Spleen (tissue), 11 donors: ENCODE results near the gene ZNF236. TPM values are rescaled to one million over a fixed set of nuclear protein-coding genes. Genes with fewer than 3 reads are reported as not detected.

Experiments used
- DNase-seq: peaks from one replicate; pipeline ENCODE4 v3.0.0-alpha.2; 2020
- H3K27ac ChIP-seq, 8 donors: fragments of 200-600 bp; sonication (generic) in 7 of 8; 1 replicate in 4 of 8; 2 replicates in 4 of 8; pipeline versions ENCODE4 v1.5.0 to v1.8.0; 2016 to 2021; ENCODE audit warnings: inconsistent platforms in 4 of 8, mild to moderate bottlenecking in 4 of 8, moderate library complexity in 1 of 8
- H3K27me3 ChIP-seq, 7 donors: fragments of 200-600 bp; sonication (generic) in 6 of 7; replicated peaks in 1 of 7; 1 replicate in 4 of 7; 2 replicates in 3 of 7; pipeline versions ENCODE4 v1.5.0 to v1.8.0; 2016 to 2021; ENCODE audit warnings: inconsistent platforms in 3 of 7, mild to moderate bottlenecking in 1 of 7
- H3K36me3 ChIP-seq, 6 donors: fragments of 200-600 bp; sonication (generic) in 5 of 6; 1 replicate in 4 of 6; 2 replicates in 2 of 6; pipeline versions ENCODE4 v1.5.0 to v1.8.0; 2016 to 2021; ENCODE audit warnings: inconsistent platforms in 2 of 6
- H3K4me1 ChIP-seq, 6 donors: fragments of 200-600 bp; sonication (generic) in 5 of 6; 1 replicate in 3 of 6; 2 replicates in 3 of 6; pipeline versions ENCODE4 v1.5.0 to v1.8.0; 2016 to 2021; ENCODE audit warnings: inconsistent platforms in 3 of 6
- H3K4me3 ChIP-seq, 8 donors: fragments of 200-600 bp; sonication (generic) in 7 of 8; 1 replicate in 4 of 8; 2 replicates in 4 of 8; pipeline versions ENCODE4 v1.5.0 to v1.8.0; 2016 to 2021; ENCODE audit warnings: inconsistent platforms in 4 of 8, mild to moderate bottlenecking in 4 of 8, moderate library complexity in 2 of 8
- H3K9me3 ChIP-seq, 8 donors: fragments of 200-600 bp; sonication (generic) in 7 of 8; 1 replicate in 4 of 8; 2 replicates in 4 of 8; pipeline versions ENCODE4 v1.5.0 to v1.8.0; 2016 to 2021; ENCODE audit warnings: inconsistent platforms in 4 of 8
- CTCF ChIP-seq, 11 experiments: fragments of 200-600 bp in 7 of 11; fragments of 450-650 bp in 4 of 11; sonication (generic) in 4 of 11; IDR thresholded peaks in 8 of 11; conservative IDR thresholded peaks in 3 of 11; 1 replicate in 7 of 11; 2 replicates in 4 of 11; pipeline versions ENCODE4 v1.4.0 to v1.8.0; 2016 to 2021; ENCODE audit warnings: antibody characterized with exemption in 11 of 11, inconsistent platforms in 4 of 11, mild to moderate bottlenecking in 1 of 11
- POLR2A ChIP-seq, 3 donors: fragments of 450-650 bp; IDR thresholded peaks; one replicate each; pipeline ENCODE4 v1.5.1; 2017; ENCODE audit warnings: antibody characterized with exemption in 3 of 3, mild to moderate bottlenecking in 1 of 3
- POLR2AphosphoS5 ChIP-seq, 3 donors: sonication (generic); formaldehyde crosslinking; IDR thresholded peaks; one replicate each; pipeline ENCODE4 v1.5.1; 2017; ENCODE audit warnings: antibody characterized with exemption in 3 of 3
- WGBS, 5 donors: extraction: QIAGEN DNeasy Blood & Tissue Kit in 3 of 5; methylation state at CpG; one replicate each; pipeline versions ENCODE4 v1.1.5 to v1.1.7; 2013 to 2018; 5-methylcytosine and 5-hydroxymethylcytosine counted together
- intact Hi-C: fragments of 100-400 bp; cut with DNase I; formaldehyde crosslinking; loops from one replicate; pipeline ENCODE4 v1.15.0; 2023; ENCODE audit warnings: low total_unique reads
- polyA plus RNA-seq, 3 donors: library from polyadenylated mRNA; stranded (reverse); fragments of 200-250 nt; gene quantifications; one replicate each; pipeline ENCODE4 v1.2.1, GENCODE V29; 2013
- total RNA-seq, 7 donors: library from RNA; depleted of rRNA in 3 of 7; stranded (reverse); fragments of >200 nt in 3 of 7; fragmentation: NEBNext Ultra II Directional in 4 of 7; extraction: Animal tissue kit (Norgen Biotek cat#: 25700) in 4 of 7; gene quantifications; one replicate each; pipeline versions ENCODE4 v1.1.0 to v1.2.1, GENCODE V29; 2016 to 2021
- donor health status: healthy with polysubstance abuse.
- donor health status: DM: no; HTN: no; CAD: no; lungs with moderate emphysema.
- donor health status: DM: no; HTN: no; CAD: no.
- donor health status: Bipolar disorder and iron deficiency.
- donor health status: healthy.
- donor health status: DM: no; HTN: no; CAD: no.
- donor health status: DM: yes; HTN: yes; CAD: no.

The ZNF236 gene
- total and polyA plus RNA-seq, 10 donors, result 1.5 to 25.4 (median 19.9) TPM

- 89 to 94% (median 91%) methylated on average over 12 of the region's 12 CpGs for WGBS, 5 donors
These were observed 129.3 kb downstream of the ZNF236 start for GRCh38 chr18:76951456-76952247.

GRCh38 chr18:76952747-76953146 is 130.4 kb downstream of the ZNF236 start:
- intact Hi-C loops, result no loop called here
- Histone ChIP-seq H3K27ac (no peak overlapping the region), H3K9me3 (no peaks in the 10 kb centered on the region), H3K4me3 (no peak overlapping the region), H3K4me1 (peaks cover 0 to 11% (median 3%) of the 10 kb centered on the region in 6 donors), H3K27me3 (no peaks in the 10 kb centered on the region), H3K36me3 (peaks cover 0 to 96% (median 24%) of the 10 kb centered on the region in 6 donors)
- no peak for DNase-seq
- WGBS, 5 donors, result 85 to 93% (median 90%) methylated on average over 4 of the region's 4 CpGs
- TF ChIP-seq POLR2AphosphoS5 (IDR thresholded peaks at IDR 0.05) (no peak), POLR2A (IDR thresholded peaks at IDR 0.05) (no peak), CTCF (IDR thresholded peaks at IDR 0.05 in 8 of 11, conservative IDR thresholded peaks at IDR 0.05 in 3 of 11) (no peak)

More at GRCh38 chr18:76951456-76952247, 129.3 kb downstream of the ZNF236 start:
- TF ChIP-seq CTCF (IDR thresholded peaks at IDR 0.05 in 8 of 11, conservative IDR thresholded peaks at IDR 0.05 in 3 of 11), result no peak
- TF ChIP-seq POLR2A (IDR thresholded peaks at IDR 0.05), result no peak
- TF ChIP-seq POLR2AphosphoS5 (IDR thresholded peaks at IDR 0.05), result no peak
- H3K4me3 ChIP-seq, result no peak overlapping the region
- peaks cover 0 to 11% (median 3%) of the 10 kb centered on the region in 6 donors for H3K4me1 ChIP-seq
- intact Hi-C loops, result no loop called here
- no peaks in the 10 kb centered on the region for H3K27me3 ChIP-seq
- DNase-seq, result no peak
- H3K27ac ChIP-seq, result no peak overlapping the region
- H3K36me3 ChIP-seq, result peaks cover 0 to 96% (median 28%) of the 10 kb centered on the region in 6 donors
- no peaks in the 10 kb centered on the region for H3K9me3 ChIP-seq

GRCh38 chr18:76953156-76953555 is 130.8 kb downstream of the ZNF236 start:
- H3K4me1 ChIP-seq, result peaks cover 0 to 11% (median 3%) of the 10 kb centered on the region in 6 donors
- no peak for DNase-seq
- no peak overlapping the region for H3K27ac ChIP-seq
- WGBS, 5 donors, result 61 to 89% (median 81%) methylated on average over 6 of the region's 6 CpGs
- no peaks in the 10 kb centered on the region for H3K27me3 ChIP-seq
- TF ChIP-seq CTCF (IDR thresholded peaks at IDR 0.05 in 8 of 11, conservative IDR thresholded peaks at IDR 0.05 in 3 of 11) (no peak), POLR2AphosphoS5 (IDR thresholded peaks at IDR 0.05) (no peak), POLR2A (IDR thresholded peaks at IDR 0.05) (no peak)
- no peaks in the 10 kb centered on the region for H3K9me3 ChIP-seq
- H3K36me3 ChIP-seq, result peaks cover 0 to 96% (median 26%) of the 10 kb centered on the region in 6 donors
- H3K4me3 ChIP-seq, result no peak overlapping the region
- intact Hi-C loops, result no loop called here

GRCh38 chr18:76953583-76954233 is 131.4 kb downstream of the ZNF236 start:
- no peak overlapping the region for H3K27ac ChIP-seq
- 57 to 73% (median 64%) methylated on average over 12 of the region's 12 CpGs for WGBS, 5 donors

More at GRCh38 chr18:76953583-76954233, 131.4 kb downstream of the ZNF236 start:
- H3K4me1 ChIP-seq, result peaks cover 0 to 15% (median 3%) of the 10 kb centered on the region in 6 donors
- DNase-seq, result no peak
- TF ChIP-seq CTCF (IDR thresholded peaks at IDR 0.05 in 8 of 11, conservative IDR thresholded peaks at IDR 0.05 in 3 of 11) (no peak), POLR2A (IDR thresholded peaks at IDR 0.05) (no peak), POLR2AphosphoS5 (IDR thresholded peaks at IDR 0.05) (peak in 1 of 3 donors; percentile 22)
- H3K9me3 ChIP-seq, result no peaks in the 10 kb centered on the region
- intact Hi-C loops, result no loop called here
- H3K4me3 ChIP-seq, result no peak overlapping the region
- H3K27me3 ChIP-seq, result no peaks in the 10 kb centered on the region
- peaks cover 0 to 96% (median 26%) of the 10 kb centered on the region in 6 donors for H3K36me3 ChIP-seq
